ENCODE measurements around the gene POTEJ.
"Not testable (repeated sequence)": the region's sequence is repeated elsewhere in the genome, so short reads cannot be mapped to it uniquely, and the experiment has no call there.

POTEJ gene

GRCh38 chr2:130611140-130611539, at the start of gene POTEJ:
POTEJ (plus strand) TSS chr2:130611440; CDS start chr2:130611533, 93 bp downstream.
- DNase-seq = not testable (repeated sequence)

GRCh38 chr2:130566165-130566564, 45.1 kb upstream of the POTEJ start:
- not testable (repeated sequence) for DNase-seq

GRCh38 chr2:130571929-130572328, 39.3 kb upstream of the POTEJ start:
- DNase-seq = not testable (repeated sequence)

GRCh38 chr2:130574230-130574629, 37.0 kb upstream of the POTEJ start:
- not testable (repeated sequence) for DNase-seq

- DNase-seq = not testable (repeated sequence)
Observed at GRCh38 chr2:130576209-130576784, 34.9 kb upstream of the POTEJ start.

- not testable (repeated sequence) for DNase-seq
Observed at GRCh38 chr2:130577559-130577958, 33.7 kb upstream of the POTEJ start.

- not testable (repeated sequence) for DNase-seq
Observed at GRCh38 chr2:130579121-130579520, 32.1 kb upstream of the POTEJ start.

GRCh38 chr2:130581491-130581890, 29.7 kb upstream of the POTEJ start:
- not testable (repeated sequence) for DNase-seq

GRCh38 chr2:130582970-130583369, 28.3 kb upstream of the POTEJ start:
- not testable (repeated sequence) for DNase-seq

GRCh38 chr2:130583582-130583981, 27.7 kb upstream of the POTEJ start:
- DNase-seq = not testable (repeated sequence)

- DNase-seq = not testable (repeated sequence)
Observed at GRCh38 chr2:130584726-130585125, 26.5 kb upstream of the POTEJ start.

GRCh38 chr2:130588688-130589458, 22.4 kb upstream of the POTEJ start:
- not testable (repeated sequence) for DNase-seq

- not testable (repeated sequence) for DNase-seq
Observed at GRCh38 chr2:130590170-130590841, 20.9 kb upstream of the POTEJ start.

GRCh38 chr2:130590842-130591359, 20.3 kb upstream of the POTEJ start:
- not testable (repeated sequence) for DNase-seq

- peak; percentile 0 for DNase-seq
Observed at GRCh38 chr2:130592791-130593414, 18.3 kb upstream of the POTEJ start.

- DNase-seq = not testable (repeated sequence)
Observed at GRCh38 chr2:130594011-130594410, 17.2 kb upstream of the POTEJ start.

GRCh38 chr2:130596757-130597156, 14.5 kb upstream of the POTEJ start:
- not testable (repeated sequence) for DNase-seq

GRCh38 chr2:130597994-130598393, 13.2 kb upstream of the POTEJ start:
- DNase-seq = not testable (repeated sequence)

GRCh38 chr2:130598463-130598862, 12.8 kb upstream of the POTEJ start:
- DNase-seq = not testable (repeated sequence)

GRCh38 chr2:130599393-130599792, 11.8 kb upstream of the POTEJ start, which contains the start of gene CFC1:
CFC1 (minus strand) TSS chr2:130599575; CDS start chr2:130599287, 288 bp downstream.
- not testable (repeated sequence) for DNase-seq

- DNase-seq = not testable (repeated sequence)
Observed at GRCh38 chr2:130599926-130600325, 11.3 kb upstream of the POTEJ start.

GRCh38 chr2:130601648-130602302, 9.5 kb upstream of the POTEJ start:
- DNase-seq = not testable (repeated sequence)
